Mesenchymal stem cell (in vitro differentiated cells and primary cell): ENCODE data around the gene CMSS1.

Experiments used
- DNase-seq: peaks from one replicate; pipeline ENCODE4 v3.0.0-alpha.2; 2013
- H2AFZ ChIP-seq: one replicate; pipeline ENCODE4 v1.6.1; 2013; ENCODE audit warnings: low read depth, mild to moderate bottlenecking, control low read depth, inconsistent platforms, low read length, moderate library complexity
- H2AK5ac ChIP-seq: 2 replicates; pipeline ENCODE4 v1.6.1; 2013; ENCODE audit warnings: low read length, moderate library complexity, mild to moderate bottlenecking, inconsistent platforms; ENCODE audit not compliant: severe bottlenecking
- H2BK120ac ChIP-seq: one replicate; pipeline ENCODE4 v1.6.1; 2013; ENCODE audit warnings: low read depth, mild to moderate bottlenecking, inconsistent platforms, low read length, moderate library complexity
- H2BK12ac ChIP-seq, 2 experiments: one replicate each; pipeline ENCODE4 v1.6.1; 2013; ENCODE audit warnings: inconsistent platforms in 2 of 2, low read length in 2 of 2, mild to moderate bottlenecking in 2 of 2, moderate library complexity in 2 of 2, control low read depth in 1 of 2
- H2BK15ac ChIP-seq: one replicate; pipeline ENCODE4 v1.6.1; 2013; ENCODE audit warnings: mild to moderate bottlenecking, low read depth, inconsistent platforms; ENCODE audit not compliant: poor library complexity, severe bottlenecking
- H2BK5ac ChIP-seq: 2 replicates; pipeline ENCODE4 v1.6.1; 2013; ENCODE audit warnings: low read depth, mild to moderate bottlenecking, low read length, control low read depth, inconsistent platforms; ENCODE audit not compliant: poor library complexity, severe bottlenecking
- H3K14ac ChIP-seq, 2 experiments: one replicate each; pipeline ENCODE4 v1.6.1; 2013; ENCODE audit warnings: inconsistent platforms in 2 of 2, low read length in 2 of 2, control low read depth in 1 of 2, mild to moderate bottlenecking in 1 of 2, moderate library complexity in 1 of 2
- H3K18ac ChIP-seq, 2 experiments: one replicate each; pipeline ENCODE4 v1.6.1; 2013; ENCODE audit warnings: inconsistent platforms in 2 of 2, low read length in 2 of 2, control low read depth in 1 of 2, low read depth in 1 of 2, mild to moderate bottlenecking in 1 of 2
- H3K23ac ChIP-seq, 2 experiments: one replicate each; pipeline ENCODE4 v1.6.1; 2013; ENCODE audit warnings: inconsistent platforms in 2 of 2, low read length in 2 of 2, mild to moderate bottlenecking in 2 of 2, moderate library complexity in 2 of 2, control low read depth in 1 of 2
- H3K27ac ChIP-seq: 2 replicates; pipeline ENCODE4 v1.5.1; 2013; ENCODE audit warnings: mild to moderate bottlenecking, moderate library complexity, low read length, control low read depth, inconsistent platforms; ENCODE audit not compliant: poor library complexity, severe bottlenecking
- H3K27me3 ChIP-seq, 2 experiments: 2 replicates each; pipeline versions ENCODE4 v1.6.1 to v1.7.0; 2013; ENCODE audit warnings: low read length in 2 of 2, mild to moderate bottlenecking in 2 of 2, moderate library complexity in 2 of 2, control low read depth in 1 of 2, inconsistent platforms in 1 of 2; ENCODE audit not compliant: control insufficient read depth in 1 of 2, insufficient read depth in 1 of 2
- H3K36me3 ChIP-seq, 2 experiments: 2 replicates each; pipeline versions ENCODE4 v1.6.1 to v1.7.0; 2013; ENCODE audit warnings: low read length in 2 of 2, control low read depth in 1 of 2, inconsistent platforms in 1 of 2, low read depth in 1 of 2, mild to moderate bottlenecking in 1 of 2; ENCODE audit not compliant: insufficient read depth in 2 of 2, control insufficient read depth in 1 of 2
- H3K4ac ChIP-seq, 2 experiments: one replicate each; pipeline ENCODE4 v1.6.1; 2013; ENCODE audit warnings: inconsistent platforms in 2 of 2, low read length in 2 of 2, mild to moderate bottlenecking in 2 of 2, moderate library complexity in 2 of 2, control low read depth in 1 of 2, low read depth in 1 of 2
- H3K4me1 ChIP-seq: 2 replicates; pipeline ENCODE4 v1.6.1; 2013; ENCODE audit warnings: low read depth, low read length, control low read depth; ENCODE audit not compliant: control insufficient read depth, insufficient read depth
- H3K4me2 ChIP-seq: 2 replicates; pipeline ENCODE4 v1.6.1; 2013; ENCODE audit warnings: low read length, mild to moderate bottlenecking, inconsistent platforms; ENCODE audit not compliant: poor library complexity, severe bottlenecking
- H3K4me3 ChIP-seq, 2 experiments: 2 replicates each; pipeline versions ENCODE4 v1.5.1 to v1.7.0; 2013; ENCODE audit warnings: low read length in 2 of 2, mild to moderate bottlenecking in 2 of 2, control low read depth in 1 of 2, low read depth in 1 of 2; ENCODE audit not compliant: insufficient read depth in 1 of 2
- H3K79me1 ChIP-seq: replicated peaks from 2 replicates; pipeline ENCODE4 v1.6.1; 2013; ENCODE audit warnings: mild to moderate bottlenecking, control low read depth, low read length, inconsistent platforms; ENCODE audit not compliant: poor library complexity, severe bottlenecking
- H3K9ac ChIP-seq: 2 replicates; pipeline ENCODE4 v1.7.0; 2013; ENCODE audit warnings: mild to moderate bottlenecking, low read length, moderate library complexity
- H3K9me3 ChIP-seq: 2 replicates; pipeline ENCODE4 v1.7.0; 2013; ENCODE audit warnings: mild to moderate bottlenecking, low read length; ENCODE audit not compliant: control insufficient read depth
- H4K8ac ChIP-seq: one replicate; pipeline ENCODE4 v1.6.1; 2013; ENCODE audit warnings: inconsistent platforms, mild to moderate bottlenecking, low read length, moderate library complexity
- H4K91ac ChIP-seq: one replicate; pipeline ENCODE4 v1.6.1; 2013; ENCODE audit warnings: mild to moderate bottlenecking, low read length, inconsistent platforms
- WGBS: methylation state at CpG from one replicate; pipeline ENCODE4 v1.1.7; 2013; ENCODE audit warnings: mixed read lengths; 5-methylcytosine and 5-hydroxymethylcytosine counted together

Gene CMSS1

DNA sequence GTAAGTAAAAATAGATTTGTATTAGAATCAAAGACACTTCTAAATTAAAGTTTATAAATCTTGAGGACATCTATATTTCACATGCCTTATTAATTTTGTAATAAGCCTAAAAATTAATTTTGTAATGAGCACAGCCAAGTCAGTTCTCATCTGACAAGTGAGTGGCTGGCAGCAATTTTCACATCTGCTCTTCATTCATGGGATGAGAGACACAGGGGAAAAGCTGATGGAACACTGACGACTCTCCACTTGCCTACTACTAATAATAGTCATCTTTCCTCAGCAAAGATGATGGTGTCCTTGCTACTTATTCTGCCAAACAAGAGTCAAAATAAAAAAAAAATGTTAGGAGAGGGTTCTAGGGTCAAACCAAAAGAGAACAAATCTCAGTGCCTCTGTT, 14.4 kb upstream of the CMSS1 start:
- Histone ChIP-seq H2BK12ac (no peak overlapping the region), H2AFZ (no peak overlapping the region), H2AK5ac (no peak overlapping the region), H3K14ac (no peak overlapping the region), H3K4me3 (no peak overlapping the region), H3K9me3 (peaks cover 13% of the 10 kb centered on the region), H3K18ac (no peak overlapping the region), H3K27ac (no peak overlapping the region), H3K9ac (no peak overlapping the region), H3K36me3 (no peaks in the 10 kb centered on the region), H3K4me1 (no peaks in the 10 kb centered on the region), H4K8ac (no peak overlapping the region), H2BK120ac (no peak overlapping the region), H3K4me2 (no peak overlapping the region), H2BK5ac (no peak overlapping the region), H4K91ac (no peak overlapping the region), H3K23ac (no peak overlapping the region), H3K27me3 (no peaks in the 10 kb centered on the region), H3K4ac (no peak overlapping the region), H2BK15ac (no peak overlapping the region), H3K79me1 (peaks cover 2% of the 10 kb centered on the region)
- no peak for DNase-seq
- WGBS = 71% methylated on average over 1 of the region's 1 CpG

GRCh38 chr3:99805160-99805559, 12.5 kb upstream of the CMSS1 start:
- 88% methylated on average over 2 of the region's 2 CpGs for WGBS

GRCh38 chr3:99808163-99808794, 9.4 kb upstream of the CMSS1 start:
- H3K9me3 ChIP-seq = peaks cover 13% of the 10 kb centered on the region
- no peak overlapping the region for H2BK5ac ChIP-seq
- H2AFZ ChIP-seq = no peak overlapping the region
- no peak overlapping the region for H3K4ac ChIP-seq
- H2AK5ac ChIP-seq = no peak overlapping the region
- no peak overlapping the region for H3K4me2 ChIP-seq
- H3K4me3 ChIP-seq = no peak overlapping the region
- no peaks in the 10 kb centered on the region for H3K4me1 ChIP-seq
- H4K91ac ChIP-seq = no peak overlapping the region
- H3K18ac ChIP-seq = no peak overlapping the region
- WGBS = 49% methylated on average over 4 of the region's 4 CpGs
- no peak overlapping the region for H2BK15ac ChIP-seq
- H3K79me1 ChIP-seq = no peaks in the 10 kb centered on the region
- no peak overlapping the region for H3K23ac ChIP-seq
- H2BK12ac ChIP-seq = no peak overlapping the region
- DNase-seq = peak; percentile 78
- H3K27ac ChIP-seq = no peak overlapping the region
- H3K36me3 ChIP-seq = no peaks in the 10 kb centered on the region
- no peak overlapping the region for H3K9ac ChIP-seq
- no peak overlapping the region for H3K14ac ChIP-seq
- no peak overlapping the region for H2BK120ac ChIP-seq
- H3K27me3 ChIP-seq = peaks cover 0 to 4% of the 10 kb centered on the region in 2 experiments
- no peak overlapping the region for H4K8ac ChIP-seq

More at GRCh38 chr3:99805160-99805559, 12.5 kb upstream of the CMSS1 start:
- H2AFZ ChIP-seq = no peak overlapping the region
- H2AK5ac ChIP-seq = no peak overlapping the region
- H3K18ac ChIP-seq = no peak overlapping the region
- no peak overlapping the region for H3K4me2 ChIP-seq
- H2BK15ac ChIP-seq = no peak overlapping the region
- H3K4me3 ChIP-seq = no peak overlapping the region
- H3K36me3 ChIP-seq = no peaks in the 10 kb centered on the region
- peaks cover 13% of the 10 kb centered on the region for H3K9me3 ChIP-seq
- no peak overlapping the region for H3K23ac ChIP-seq
- no peak overlapping the region for H3K4ac ChIP-seq
- H3K27ac ChIP-seq = no peak overlapping the region
- H2BK5ac ChIP-seq = no peak overlapping the region
- H4K8ac ChIP-seq = no peak overlapping the region
- no peak overlapping the region for H2BK12ac ChIP-seq
- no peaks in the 10 kb centered on the region for H3K27me3 ChIP-seq
- no peak overlapping the region for H2BK120ac ChIP-seq
- no peak overlapping the region for H3K14ac ChIP-seq
- peaks cover 2% of the 10 kb centered on the region for H3K79me1 ChIP-seq
- no peaks in the 10 kb centered on the region for H3K4me1 ChIP-seq
- DNase-seq = no peak
- no peak overlapping the region for H4K91ac ChIP-seq
- no peak overlapping the region for H3K9ac ChIP-seq

GRCh38 chr3:99809565-99809964, 8.1 kb upstream of the CMSS1 start:
- Histone ChIP-seq H3K4me3 (no peak overlapping the region), H3K9me3 (peaks cover 13% of the 10 kb centered on the region), H3K4ac (no peak overlapping the region), H3K23ac (no peak overlapping the region), H3K9ac (no peak overlapping the region), H3K27me3 (peaks cover 0 to 5% of the 10 kb centered on the region in 2 experiments), H2BK12ac (no peak overlapping the region), H2AK5ac (no peak overlapping the region), H2BK120ac (no peak overlapping the region), H4K91ac (no peak overlapping the region), H3K18ac (no peak overlapping the region), H2BK15ac (no peak overlapping the region), H4K8ac (no peak overlapping the region), H3K36me3 (no peaks in the 10 kb centered on the region), H3K79me1 (no peaks in the 10 kb centered on the region), H3K4me2 (no peak overlapping the region), H2AFZ (no peak overlapping the region), H3K27ac (no peak overlapping the region), H3K14ac (no peak overlapping the region), H3K4me1 (no peaks in the 10 kb centered on the region), H2BK5ac (no peak overlapping the region)
- DNase-seq = no peak
- WGBS = 68% methylated on average over 2 of the region's 2 CpGs
